ENCODE measurements around the gene CLEC20A.

Gene CLEC20A

DNA sequence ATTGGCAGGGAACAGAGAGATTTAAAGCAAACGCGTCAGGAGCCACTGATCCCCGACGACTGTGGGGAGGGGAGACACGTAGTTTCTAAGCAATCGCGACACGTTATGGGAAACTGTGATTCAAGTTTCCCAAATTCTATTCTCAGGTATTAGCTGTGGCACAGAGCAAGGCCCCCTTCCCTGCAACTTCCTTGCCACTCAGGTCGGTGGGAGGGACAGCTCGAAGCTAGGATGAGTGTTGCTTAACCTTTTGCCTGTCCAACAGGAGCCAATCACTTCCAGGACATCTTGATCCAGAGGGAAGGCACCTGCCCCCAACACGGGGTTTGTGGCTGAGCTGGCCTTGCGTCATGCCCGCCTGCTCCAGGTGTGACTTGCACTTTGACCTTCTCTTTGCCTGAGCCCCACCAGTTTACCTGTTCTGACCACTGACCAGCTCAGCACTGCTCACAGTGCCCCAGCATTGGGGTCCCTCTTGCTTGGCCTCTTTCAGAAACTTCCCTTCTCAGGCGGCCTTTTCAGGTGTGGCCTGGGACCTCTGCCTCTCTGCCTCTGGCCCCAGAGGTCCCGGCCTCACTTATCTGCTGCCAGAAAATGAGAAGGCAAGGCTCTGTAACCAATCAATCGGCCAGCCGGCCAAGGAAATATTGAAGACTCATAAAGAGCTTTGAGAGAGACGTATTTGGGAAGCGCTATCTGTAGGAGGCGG lies 40.8 kb upstream of the CLEC20A start:
- TF ChIP-seq, protein P1, sequence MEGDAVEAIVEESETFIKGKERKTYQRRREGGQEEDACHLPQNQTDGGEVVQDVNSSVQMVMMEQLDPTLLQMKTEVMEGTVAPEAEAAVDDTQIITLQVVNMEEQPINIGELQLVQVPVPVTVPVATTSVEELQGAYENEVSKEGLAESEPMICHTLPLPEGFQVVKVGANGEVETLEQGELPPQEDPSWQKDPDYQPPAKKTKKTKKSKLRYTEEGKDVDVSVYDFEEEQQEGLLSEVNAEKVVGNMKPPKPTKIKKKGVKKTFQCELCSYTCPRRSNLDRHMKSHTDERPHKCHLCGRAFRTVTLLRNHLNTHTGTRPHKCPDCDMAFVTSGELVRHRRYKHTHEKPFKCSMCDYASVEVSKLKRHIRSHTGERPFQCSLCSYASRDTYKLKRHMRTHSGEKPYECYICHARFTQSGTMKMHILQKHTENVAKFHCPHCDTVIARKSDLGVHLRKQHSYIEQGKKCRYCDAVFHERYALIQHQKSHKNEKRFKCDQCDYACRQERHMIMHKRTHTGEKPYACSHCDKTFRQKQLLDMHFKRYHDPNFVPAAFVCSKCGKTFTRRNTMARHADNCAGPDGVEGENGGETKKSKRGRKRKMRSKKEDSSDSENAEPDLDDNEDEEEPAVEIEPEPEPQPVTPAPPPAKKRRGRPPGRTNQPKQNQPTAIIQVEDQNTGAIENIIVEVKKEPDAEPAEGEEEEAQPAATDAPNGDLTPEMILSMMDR (IDR thresholded peaks at IDR 0.05; ENCODE audit: unreplicated experiment in 3 of 3) = no peak
- Mint-ChIP-seq H3K27me3 (ENCODE audit: low read depth) (peaks cover 29% of the 10 kb centered on the region), H3K9me3 (no peaks in the 10 kb centered on the region), H3K4me3 (no peak overlapping the region), H3K4me1 (peaks cover 9% of the 10 kb centered on the region), H3K36me3 (ENCODE audit: low read depth) (no peaks in the 10 kb centered on the region), H3K27ac (peak overlapping the region; percentile 13 to 31 (median 18))

DNA sequence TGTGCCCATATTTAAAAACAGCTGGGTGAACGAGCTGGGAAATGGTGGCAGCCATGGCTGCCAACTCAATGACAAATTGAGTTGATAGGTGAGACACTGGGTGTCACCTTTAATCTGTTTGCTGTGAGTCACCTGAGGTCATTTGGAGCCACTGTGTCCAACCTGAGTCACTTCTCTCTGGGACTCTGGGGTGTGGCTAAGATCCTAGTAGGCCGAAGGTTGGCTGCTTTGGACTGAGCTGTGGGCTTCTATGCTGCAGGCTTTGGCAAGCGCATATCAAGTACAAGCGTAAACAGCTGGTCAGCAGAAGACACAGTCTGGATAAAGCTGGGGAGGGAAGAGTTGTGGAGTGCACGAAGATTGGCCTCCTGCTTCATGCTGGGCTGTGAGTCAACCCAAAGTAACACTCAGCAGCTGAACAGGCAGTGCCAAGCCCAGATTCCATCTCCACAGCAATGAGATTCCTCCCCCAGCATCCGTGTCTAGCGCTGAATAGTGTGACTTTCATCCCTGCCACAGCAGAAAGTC lies 40.1 kb upstream of the CLEC20A start:
- TF ChIP-seq, protein P1 (IDR thresholded peaks at IDR 0.05; ENCODE audit: unreplicated experiment in 3 of 3) = no peak
- no peaks in the 10 kb centered on the region for H3K9me3 Mint-ChIP-seq
- H3K36me3 Mint-ChIP-seq (ENCODE audit: low read depth) = no peaks in the 10 kb centered on the region
- H3K4me3 Mint-ChIP-seq = no peak overlapping the region
- H3K27me3 Mint-ChIP-seq (ENCODE audit: low read depth) = peaks cover 26% of the 10 kb centered on the region
- H3K27ac Mint-ChIP-seq = peak overlapping the region in 1 of 3 experiments; percentile 31
- H3K4me1 Mint-ChIP-seq = peaks cover 14% of the 10 kb centered on the region

- Mint-ChIP-seq H3K27me3 (ENCODE audit: low read depth) (peaks cover 25% of the 10 kb centered on the region), H3K36me3 (ENCODE audit: low read depth) (no peaks in the 10 kb centered on the region), H3K27ac (no peak overlapping the region), H3K4me3 (no peak overlapping the region), H3K9me3 (no peaks in the 10 kb centered on the region), H3K4me1 (peaks cover 14% of the 10 kb centered on the region)
- TF ChIP-seq, protein P1 (IDR thresholded peaks at IDR 0.05; ENCODE audit: unreplicated experiment in 3 of 3) = no peak
These were observed 39.6 kb upstream of the CLEC20A start for GRCh38 chr1:178536329-178536728.

GRCh38 chr1:178534137-178534868 lies 37.5 kb upstream of the CLEC20A start:
- Mint-ChIP-seq H3K4me3 (no peak overlapping the region), H3K4me1 (peaks cover 20% of the 10 kb centered on the region), H3K36me3 (ENCODE audit: low read depth) (no peaks in the 10 kb centered on the region), H3K9me3 (no peaks in the 10 kb centered on the region), H3K27me3 (ENCODE audit: low read depth) (peaks cover 18% of the 10 kb centered on the region), H3K27ac (no peak overlapping the region)
- TF ChIP-seq, protein P1 (IDR thresholded peaks at IDR 0.05; ENCODE audit: unreplicated experiment in 3 of 3) = no peak

- Mint-ChIP-seq H3K4me3 (no peak overlapping the region), H3K27ac (no peak overlapping the region), H3K9me3 (no peaks in the 10 kb centered on the region), H3K27me3 (ENCODE audit: low read depth) (peaks cover 18% of the 10 kb centered on the region), H3K36me3 (ENCODE audit: low read depth) (no peaks in the 10 kb centered on the region), H3K4me1 (peaks cover 20% of the 10 kb centered on the region)
- TF ChIP-seq, protein P1 (IDR thresholded peaks at IDR 0.05; ENCODE audit: unreplicated experiment in 3 of 3) = no peak
These were observed 36.6 kb upstream of the CLEC20A start for GRCh38 chr1:178533121-178533946.
